ENCODE data around the gene SCML1.

Gene SCML1, protein sequence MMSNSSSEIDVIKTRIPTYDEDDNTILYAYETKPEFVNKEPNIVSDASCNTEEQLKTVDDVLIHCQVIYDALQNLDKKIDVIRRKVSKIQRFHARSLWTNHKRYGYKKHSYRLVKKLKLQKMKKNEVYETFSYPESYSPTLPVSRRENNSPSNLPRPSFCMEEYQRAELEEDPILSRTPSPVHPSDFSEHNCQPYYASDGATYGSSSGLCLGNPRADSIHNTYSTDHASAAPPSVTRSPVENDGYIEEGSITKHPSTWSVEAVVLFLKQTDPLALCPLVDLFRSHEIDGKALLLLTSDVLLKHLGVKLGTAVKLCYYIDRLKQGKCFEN

DNA sequence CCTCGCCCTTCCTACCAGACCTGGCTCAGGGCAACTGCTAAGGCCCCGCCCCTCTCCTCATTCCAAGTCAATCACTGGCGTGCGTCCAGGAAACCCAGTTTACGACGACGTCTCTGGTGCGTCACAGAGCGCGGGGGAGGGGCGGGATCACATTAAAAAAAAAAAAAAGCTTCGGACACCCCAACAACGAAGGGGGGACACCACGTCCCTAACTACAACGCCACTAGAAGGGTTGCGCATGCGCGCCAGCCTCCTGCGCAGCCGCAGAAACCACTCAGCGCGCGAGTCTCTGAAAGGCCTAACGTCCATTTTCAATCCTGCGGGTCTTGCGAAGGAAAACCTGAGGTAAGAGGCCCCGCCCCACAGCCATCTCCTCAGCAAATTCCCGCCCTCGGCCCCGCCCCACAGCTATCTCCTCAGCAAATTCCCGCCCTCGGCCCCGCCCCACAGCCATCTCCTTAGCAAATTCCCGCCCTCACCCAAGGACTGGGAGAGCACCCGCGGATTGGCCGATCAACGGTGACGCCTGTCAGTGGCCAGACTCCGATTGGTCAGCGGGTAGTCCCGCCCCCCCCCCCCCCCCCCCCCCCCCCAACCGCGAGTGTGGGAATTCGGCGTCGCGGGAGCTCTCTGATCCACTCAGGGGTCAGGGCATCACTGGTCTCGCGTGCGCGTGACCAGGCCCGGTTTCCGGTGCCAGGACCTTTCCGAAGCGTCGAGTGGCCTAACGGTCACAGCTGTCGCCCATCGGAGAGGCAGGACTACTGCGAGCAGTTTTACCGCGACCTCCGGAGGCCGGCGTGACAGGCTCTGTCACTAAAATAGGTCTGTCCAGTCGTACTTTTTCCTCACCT lies at the start of gene SCML1:
Gene SCML1 (plus strand): TSS at position 638 of the 854 bp plus-strand sequence. CDS start 6,694 bp downstream, outside the sequence.
- DNase-seq: peak; percentile 76

DNA sequence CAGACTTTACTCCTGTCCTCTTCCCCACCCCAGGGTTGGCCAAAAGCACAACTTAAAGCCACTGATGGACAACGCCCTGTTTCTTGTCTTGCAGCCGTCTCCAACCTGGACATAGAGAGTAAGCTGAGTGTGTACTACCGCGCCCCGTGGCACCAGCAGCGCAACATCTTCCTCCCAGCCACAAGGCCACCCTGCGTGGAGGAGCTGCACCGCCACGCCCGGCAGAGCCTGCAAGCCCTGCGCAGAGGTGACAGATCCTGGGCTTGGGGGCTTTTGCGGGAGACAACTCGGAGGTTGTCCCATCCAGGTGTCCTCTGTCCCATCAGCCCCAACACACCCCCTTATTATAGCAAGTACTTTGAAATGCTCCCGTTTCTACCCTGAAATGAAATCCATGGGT lies 49.6 kb upstream of the SCML1 start:
- no peak for DNase-seq

DNA sequence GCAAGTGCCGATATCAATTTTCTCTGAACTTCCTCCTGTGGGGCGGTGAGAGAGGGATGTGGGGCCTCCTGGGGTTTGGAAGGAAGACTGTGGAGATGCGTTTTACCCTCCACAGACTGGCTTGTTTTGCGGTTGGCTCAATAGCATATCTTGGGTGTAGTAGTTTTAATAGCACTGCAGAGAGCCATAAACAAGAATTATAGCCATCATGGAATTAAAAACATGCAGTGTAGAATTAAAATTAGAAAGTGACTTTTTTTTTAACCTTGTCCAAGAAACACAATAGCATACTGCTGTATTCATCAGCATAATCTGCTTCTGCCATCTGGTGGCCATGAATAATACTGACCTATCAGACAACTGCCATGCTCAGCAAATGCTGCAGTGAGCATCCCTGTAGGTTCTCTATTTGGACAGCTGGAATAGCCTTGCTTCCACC lies 47.3 kb upstream of the SCML1 start:
- peak; percentile 12 for DNase-seq

DNA sequence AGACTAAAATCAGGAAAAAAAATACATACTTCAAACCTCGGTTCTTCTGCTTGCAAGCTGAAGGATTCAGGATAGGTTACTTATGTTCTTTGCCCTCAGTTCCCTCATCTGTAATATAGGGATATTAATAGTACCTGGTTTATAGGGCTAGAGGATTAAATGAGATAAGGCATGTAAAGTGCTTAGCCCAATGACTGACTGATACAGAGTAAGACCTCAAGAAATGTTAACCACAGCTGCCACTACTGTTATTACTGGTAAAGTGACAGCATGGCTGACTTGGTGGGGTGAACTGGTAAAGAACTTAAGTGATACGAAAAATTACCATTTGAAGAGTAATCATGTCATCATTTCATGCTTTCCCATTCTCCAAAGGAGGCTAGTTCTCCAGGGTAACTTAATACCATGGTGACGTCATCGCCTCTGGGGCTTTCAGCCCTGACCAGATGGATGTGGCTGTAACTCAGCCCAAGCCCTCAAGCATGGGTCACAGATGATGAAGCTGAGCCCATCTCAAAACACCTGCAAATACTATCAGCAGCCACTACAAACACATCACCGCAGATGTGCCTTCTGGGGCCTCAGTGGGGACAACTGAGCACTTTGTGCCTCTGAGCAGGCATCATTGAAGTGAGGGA lies 44.5 kb upstream of the SCML1 start:
- DNase-seq: no peak

DNA sequence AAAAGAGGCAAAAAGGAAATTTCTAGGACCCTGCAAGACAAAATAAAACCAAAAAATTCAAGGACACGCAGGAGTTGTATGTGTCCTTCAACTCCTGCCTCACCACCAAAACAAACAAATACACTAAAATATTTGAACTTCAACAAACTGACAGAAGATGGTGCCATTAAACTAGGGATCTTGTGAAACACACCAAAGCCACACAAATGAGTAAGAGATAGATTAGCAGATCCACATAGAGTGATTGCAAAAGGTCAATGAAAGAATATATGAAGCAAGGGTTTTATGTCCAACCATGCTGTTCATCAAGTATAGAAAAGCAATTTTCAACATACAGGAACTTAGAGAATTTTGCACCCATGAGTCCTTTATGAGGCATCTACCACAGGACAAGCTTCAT lies 40.1 kb upstream of the SCML1 start:
- no peak for DNase-seq

DNA sequence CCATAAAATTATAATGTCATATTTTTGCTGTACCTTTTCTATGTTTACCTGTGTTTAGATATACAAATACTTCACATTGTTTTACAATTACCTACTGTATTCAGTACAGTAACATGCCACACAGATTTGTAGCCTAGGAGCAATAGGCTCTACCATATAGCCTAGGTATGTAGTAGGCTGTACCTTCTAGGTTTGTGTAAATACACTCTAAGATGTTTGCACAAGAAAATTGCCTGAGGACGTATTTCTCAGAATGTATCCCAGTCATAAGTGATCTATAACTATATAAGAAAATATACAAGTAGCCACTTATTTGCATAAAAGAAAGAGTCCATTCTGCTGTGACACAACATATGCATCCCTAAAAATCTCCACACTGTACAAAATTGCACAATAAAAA lies 36.3 kb upstream of the SCML1 start:
- no peak for DNase-seq

DNA sequence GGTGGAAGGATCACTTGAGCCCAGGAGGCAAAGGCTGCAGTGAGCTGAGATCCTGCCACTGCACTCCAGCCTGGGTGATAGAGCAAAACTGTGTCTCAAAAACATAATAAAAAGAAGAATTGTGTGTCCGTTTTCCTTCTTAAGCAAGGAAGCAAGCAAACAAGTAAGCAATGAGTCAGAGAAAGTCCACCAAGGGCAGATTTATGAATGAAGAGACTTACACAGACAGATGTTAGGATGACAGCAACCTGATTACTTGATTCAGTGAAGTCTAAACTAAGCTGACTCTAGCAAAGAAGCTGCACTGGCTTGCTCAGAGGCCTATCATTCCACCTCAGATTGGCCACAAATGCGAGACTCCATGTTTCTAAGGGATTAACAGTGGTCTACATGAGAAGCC lies 34.1 kb upstream of the SCML1 start:
- DNase-seq: no peak

DNA sequence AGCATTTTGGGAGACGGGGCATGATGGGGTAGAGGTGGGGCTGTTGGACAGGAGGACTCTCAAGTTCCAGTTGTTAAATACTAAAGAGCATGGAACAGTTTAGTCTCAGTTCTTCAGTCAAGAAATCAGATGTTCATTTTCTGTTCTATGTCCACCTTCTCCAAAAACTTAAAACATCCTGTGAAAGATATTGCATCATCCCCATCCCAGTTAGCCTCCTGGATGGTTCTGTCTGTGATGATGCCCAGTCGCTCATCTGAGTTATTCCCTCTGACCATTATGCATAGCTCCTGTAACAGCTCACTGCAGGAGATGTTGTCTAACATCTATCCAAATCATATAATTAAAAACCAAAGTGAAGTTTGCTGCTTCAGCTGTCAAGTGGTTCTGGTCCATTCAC lies 32.1 kb upstream of the SCML1 start:
- peak; percentile 8 for DNase-seq

DNA sequence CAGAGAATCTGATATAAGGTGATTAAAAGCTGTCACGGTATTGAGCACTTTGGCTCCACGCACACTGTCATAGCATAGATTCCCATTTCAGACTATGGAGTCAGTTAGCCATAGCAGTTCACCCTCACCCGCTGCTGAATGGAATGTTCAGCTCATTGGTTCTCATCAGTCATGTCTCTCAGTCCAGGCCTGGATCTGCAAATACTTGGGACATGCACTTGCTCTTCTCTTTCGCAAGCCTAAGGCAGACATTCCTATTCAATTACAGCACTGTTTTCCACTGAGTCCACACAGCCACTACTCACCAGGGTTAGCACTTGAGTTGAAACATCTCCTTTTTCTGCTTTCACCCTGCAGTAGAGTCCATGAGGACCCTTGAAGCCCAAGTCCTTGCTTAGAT lies 30.6 kb upstream of the SCML1 start:
- DNase-seq: no peak

DNA sequence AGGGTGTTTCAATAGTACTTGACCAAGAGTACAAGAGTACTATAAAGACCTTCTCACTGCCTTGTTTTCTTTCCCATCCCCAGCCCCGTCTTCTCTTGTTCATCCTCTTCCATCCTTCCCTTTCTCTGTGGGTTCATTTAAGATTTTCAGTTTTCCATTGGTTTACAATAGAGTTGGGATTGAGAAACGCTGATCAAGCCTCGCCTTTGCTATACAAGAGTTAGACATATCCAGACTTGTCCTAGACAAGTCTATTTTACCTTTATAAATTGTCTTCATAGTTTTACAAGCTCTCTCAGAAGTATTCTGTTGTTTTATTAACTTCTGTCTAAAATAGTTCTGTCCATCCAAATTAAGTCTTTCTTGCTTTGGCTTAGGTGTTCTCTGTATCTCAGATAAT lies 29.6 kb upstream of the SCML1 start:
- DNase-seq: no peak

DNA sequence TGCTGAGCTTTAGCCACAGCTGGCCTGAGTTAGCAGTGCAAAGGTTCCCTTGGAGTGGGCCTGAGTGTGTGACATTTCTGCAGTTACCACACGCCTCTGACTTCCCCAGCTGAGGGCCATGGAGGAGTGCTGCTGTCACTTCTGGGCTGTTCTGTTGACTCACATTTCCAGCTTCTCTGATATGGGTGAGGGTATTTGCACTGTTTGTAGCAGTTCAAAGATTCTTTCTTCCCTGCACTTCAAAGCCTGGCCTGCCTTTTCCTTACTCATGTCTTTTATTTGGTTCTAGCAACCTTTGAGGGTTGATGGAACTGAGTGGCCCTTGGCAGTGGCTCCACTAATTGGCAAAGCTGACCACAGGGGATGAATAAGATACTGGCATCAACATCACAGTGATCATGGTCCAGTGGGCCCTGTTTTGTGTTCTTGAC lies 26.4 kb upstream of the SCML1 start:
- DNase-seq: no peak

DNA sequence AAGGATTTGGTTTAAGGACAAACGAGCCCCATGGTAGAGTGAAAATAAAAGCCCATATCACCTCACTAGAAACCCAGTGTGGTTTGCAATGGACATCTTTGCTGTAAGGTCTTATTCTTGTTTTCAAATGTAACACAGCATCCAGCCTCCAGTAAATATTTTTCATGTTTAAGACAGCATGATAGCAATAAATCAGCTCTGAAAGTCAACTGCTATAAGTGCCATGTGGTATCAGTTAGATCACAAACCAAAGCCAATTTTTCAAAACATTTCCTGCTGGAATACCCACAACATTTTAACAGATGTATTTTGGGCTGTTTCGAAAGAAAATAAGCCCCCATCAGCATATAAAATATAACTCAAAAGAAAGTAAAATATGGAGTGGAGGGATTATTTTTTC lies 24.0 kb upstream of the SCML1 start:
- DNase-seq: no peak

DNA sequence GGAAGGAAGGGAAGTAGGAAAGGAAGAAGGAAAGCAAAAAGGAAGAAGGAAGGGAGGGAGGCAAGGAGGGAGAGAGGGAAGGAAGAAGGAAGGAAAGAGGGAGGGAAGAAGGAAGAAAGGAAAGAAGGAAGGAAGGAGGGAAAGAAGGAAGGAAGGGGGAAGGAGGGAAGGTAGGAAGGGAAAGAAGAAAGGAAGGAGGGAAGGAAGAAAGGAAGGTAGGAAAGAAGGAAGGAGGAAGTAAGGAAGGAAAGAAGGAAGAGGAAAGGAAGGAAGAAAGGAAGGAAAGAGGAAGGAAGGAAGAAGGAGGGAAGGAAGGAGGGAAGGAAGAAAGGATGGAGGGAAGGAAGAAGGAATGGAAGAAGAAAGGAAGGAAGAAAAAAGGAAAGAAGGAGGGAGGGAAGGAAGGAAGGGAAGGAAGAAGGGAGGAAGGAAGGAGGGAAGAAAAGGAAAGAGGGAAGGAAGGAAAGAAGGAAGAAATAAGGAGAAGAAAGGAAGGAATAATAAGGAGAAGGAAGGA lies 18.6 kb upstream of the SCML1 start:
- no peak for DNase-seq

DNA sequence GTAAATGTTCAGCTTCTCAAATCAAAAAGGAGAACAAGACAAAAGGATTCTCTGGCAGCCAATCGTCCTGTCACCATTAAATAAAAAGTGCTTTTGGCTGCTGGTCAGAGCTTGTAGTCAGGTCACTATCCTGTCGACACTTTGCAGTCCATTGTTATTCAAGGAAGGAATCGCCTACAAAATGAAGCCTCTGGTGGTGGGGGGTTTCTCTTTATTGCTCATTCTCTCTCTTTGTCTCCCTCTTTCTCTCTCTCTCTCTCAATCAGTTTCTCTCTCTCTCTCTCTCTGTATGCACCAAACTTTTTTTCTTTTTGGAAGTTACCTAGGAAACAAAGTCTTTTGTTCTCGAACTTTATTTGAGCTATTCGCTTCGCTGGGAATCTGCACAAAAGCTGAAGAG lies 17.6 kb upstream of the SCML1 start:
- DNase-seq: no peak

DNA sequence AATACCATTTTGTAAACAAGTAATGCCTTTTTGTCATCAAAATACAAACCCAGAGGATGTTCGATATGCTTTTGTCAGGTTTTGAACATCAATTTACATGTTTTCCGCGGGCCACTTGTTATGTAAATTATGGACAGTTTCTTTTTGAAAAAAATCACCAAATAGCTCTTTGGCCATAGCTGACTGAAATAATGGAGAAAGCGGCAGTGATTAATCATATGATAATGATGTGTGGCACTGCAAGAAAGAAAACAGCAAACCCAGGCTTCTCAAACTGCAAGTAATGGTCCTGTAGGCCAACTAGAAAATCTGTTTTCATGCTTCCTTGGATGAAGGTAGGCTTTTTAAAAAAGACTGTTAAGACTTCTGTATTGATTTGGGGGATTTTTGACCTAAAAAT lies 15.6 kb upstream of the SCML1 start:
- DNase-seq: no peak

DNA sequence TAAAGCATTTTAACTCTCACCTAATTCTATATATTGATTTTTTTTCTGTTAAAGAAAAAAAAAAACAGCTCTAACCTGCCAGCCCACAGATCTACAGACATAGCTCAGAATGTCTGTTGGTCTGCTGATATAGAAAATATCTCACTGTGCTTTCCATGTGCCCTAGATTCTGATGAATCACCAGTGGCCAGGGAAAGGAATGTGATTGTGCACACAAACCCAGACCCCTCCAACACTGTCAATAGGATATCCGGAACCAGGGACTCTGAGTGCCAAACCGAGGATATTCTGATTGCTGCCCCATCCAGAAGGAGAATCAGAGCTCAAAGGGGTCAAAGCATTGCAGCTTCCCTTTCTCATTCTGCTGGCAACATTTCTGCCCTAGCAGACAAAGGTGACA lies 12.1 kb upstream of the SCML1 start:
- DNase-seq: no peak

DNA sequence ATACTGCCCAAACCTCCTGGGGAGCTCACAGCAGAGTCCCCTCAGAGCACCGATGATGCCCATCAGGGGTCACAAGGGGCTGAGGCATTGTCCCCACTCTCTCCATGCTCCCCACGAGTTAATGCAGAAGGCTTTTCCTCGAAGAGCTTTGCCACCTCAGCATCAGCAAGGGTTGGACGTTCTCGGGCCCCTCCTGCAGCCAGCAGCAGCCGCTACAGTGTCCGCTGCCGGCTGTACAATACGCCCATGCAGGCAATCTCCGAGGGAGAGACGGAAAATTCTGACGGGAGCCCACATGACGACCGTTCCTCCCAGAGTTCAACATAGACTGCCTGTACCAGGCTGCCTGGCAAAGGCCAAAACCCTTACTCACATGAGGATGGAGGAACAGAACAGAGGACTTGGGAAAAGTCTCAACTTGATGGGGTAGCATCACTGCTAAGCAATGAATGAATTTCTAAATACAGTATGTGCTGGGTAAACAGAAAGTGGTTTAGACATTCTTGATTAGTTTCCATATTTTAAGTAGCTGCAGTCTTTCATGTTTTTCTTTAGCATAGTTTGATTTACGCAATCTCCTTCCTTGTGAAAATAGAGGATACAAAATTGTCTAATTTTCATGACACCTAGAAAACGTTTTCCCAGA lies 5.0 kb upstream of the SCML1 start:
- DNase-seq: no peak

DNA sequence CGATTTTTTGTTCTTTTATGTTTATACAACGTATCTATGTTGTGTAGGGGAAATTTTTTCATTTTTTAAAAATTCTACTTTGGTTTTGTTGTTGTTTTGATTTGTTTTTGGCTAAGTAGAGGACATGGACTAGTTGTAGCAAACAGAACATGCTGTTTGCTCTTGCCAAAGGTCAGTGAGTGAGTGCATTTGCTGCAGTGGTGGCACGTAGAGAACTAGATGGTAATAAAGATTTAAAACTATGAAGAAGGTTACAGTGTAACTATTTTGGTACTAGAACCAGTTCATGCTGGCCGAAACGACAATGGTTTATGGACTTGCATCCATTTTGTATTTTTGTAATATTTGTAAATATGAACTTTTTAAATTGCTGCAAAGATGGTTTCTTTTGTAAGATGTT lies 1.9 kb upstream of the SCML1 start:
- no peak for DNase-seq

DNA sequence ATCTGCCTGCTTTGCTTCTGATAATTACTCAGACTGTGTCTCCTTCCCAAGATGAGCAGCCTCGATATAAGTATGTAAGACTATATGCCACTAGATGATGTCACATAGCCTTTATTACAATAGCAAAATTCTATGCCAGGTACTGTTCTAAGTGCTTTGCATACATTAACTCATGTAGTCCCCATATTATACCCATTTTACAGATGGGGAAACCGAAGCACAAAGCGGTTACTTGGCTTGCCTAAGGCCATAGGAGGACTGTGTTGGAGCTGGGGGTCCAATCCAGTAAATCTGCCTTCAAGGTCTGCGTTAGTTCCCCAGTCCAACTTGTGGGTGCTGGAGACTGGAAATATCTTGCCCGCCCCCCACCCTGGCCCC lies 826 bp upstream of the SCML1 start:
- no peak for DNase-seq

DNA sequence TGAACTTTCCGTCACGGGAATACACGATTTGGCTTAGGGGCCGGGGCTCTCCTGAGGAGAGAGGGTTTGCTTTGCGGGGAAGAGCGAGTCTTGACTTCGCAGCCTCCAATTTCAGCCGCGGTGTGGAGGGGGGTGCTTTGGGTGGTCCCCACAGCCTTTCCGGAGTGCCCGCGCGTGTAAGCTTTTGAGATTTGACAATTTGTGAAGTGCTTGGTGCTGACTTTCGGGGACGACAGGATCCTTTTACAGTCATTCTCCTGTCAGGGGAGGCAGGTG lies 355 bp downstream of the SCML1 start:
- no peak for DNase-seq

DNA sequence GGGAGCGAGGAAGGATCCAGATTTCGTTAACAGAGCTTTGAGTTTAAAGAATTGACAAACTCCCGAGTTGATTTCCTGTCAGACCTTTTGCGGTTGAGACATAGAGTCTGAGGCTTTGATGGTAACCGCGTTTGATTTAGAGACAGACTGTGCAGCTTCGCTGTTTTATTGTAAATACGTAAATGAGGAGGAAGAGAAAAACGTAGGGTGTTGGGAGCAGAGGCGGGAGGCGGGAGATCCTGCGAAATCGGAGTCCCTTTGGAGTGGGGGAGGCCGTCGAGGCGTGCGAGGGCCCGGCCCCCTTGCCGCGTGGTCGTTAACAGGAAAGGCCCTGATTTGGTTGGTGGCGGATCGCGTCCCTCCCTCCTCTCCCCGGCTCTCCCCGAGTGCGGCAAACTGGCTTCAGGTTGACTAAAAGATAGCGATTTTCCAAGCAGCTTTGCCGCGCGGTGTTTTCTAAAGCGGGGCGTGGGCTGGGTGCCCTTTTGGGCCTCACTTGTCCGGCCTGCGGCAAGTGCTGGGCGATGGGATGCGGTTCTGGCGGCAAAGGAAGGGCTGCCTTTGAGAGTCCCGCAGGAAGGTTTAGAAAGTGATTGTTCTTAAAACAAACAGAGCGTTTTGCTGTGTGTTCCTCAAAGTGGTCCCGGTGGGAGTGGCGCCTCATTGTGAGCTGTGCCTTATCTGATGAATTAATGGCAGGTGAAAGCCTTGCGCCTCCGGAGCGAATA lies 857 bp downstream of the SCML1 start:
- DNase-seq: no peak

DNA sequence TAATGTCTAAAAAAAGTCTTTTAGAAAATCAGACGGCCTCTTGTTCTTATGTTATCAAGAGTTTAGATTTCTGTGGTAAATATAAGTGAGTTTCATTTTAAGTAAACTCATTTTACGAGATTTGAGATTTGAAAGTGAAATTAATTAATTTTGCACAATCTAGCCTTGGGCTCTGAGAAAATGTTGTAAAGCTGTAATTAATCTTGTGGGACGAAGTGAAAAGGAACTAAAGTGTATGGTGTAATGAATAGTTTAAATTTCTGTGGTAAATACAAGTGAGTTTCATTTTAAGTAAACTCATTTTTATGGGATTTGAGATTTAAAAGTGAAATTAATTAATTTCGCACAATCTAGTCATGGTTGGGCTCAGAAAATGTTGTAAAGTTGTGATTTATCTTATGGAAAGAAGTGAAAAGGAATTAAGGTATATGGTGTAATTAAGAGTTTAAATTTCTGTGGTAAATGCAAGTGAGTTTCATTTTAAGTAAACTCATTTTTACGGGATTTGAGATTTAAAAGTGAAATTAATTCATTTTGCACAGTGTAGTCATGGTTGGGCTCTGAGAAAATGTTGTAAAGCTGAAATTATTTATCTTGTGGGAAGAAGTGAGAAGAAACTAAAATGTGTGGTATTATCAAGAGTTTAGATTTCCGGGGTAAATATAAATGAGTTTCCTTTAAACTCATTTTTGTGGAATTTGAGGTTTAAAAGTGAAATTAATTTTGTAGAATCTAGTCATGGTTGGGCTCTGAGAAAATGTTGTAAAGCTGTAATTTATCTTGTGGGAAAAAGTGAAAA lies 1.6 kb downstream of the SCML1 start:
- no peak for DNase-seq

Data from DMS79 treated with DMSO at 0.1 percent for 48 hours (cell line).